ENCODE data around the gene GNAT2. TPM values are rescaled to one million over a fixed set of nuclear protein-coding genes. Genes with fewer than 3 reads are reported as not detected.

The GNAT2 gene
- total RNA-seq, 4 donors from 2014 or later: not detected

- WGBS, 2 donors: 72 to 85% methylated on average over 2 of the region's 2 CpGs
- no peak overlapping the region for H3K4me3 ChIP-seq (ENCODE audit: low read depth, poor library complexity, severe bottlenecking)
- TF ChIP-seq POLR2A (IDR thresholded peaks at IDR 0.05) (no peak), CTCF (IDR thresholded peaks at IDR 0.05) (no peak)
- DNase-seq (ENCODE audit: low spot score in 2 of 2): no peak
- intact Hi-C loops (cut with DNase I; ENCODE audit: low total_unique reads): no loop called here
Measured at GRCh38 chr1:109556563-109556962, 62.9 kb downstream of the GNAT2 start.

MicroRNAs within 50 kb of the gene (microRNA counts, 767-probe panel; counts per million panel counts)
- microRNA hsa-miR-197-3p: 0 to 358 counts per million in 2 donors

Other genes starting within 250 kb of the GNAT2 start
- 10 to 100 TPM; 29.8 to 53.1 (median 39.5) TPM for gene SORT1, start 221.7 kb downstream of the GNAT2 start, total RNA-seq
- gene PSMA5, start 193.2 kb downstream of the GNAT2 start, total RNA-seq: 10 to 100 TPM; 24.6 to 46.6 (median 30.2) TPM
- 1 to 10 TPM in 1 of 4 donors, under 1 TPM in 2, not detected in 1; 0.27 to 1.8 (median 0.38) TPM for gene SYPL2, start 153.1 kb downstream of the GNAT2 start, total RNA-seq
- gene ATXN7L2, start 135.7 kb downstream of the GNAT2 start, total RNA-seq: 1 to 10 TPM; 4.3 to 7.8 (median 4.8) TPM
- gene CYB561D1, start 125.5 kb downstream of the GNAT2 start, total RNA-seq: 10 to 100 TPM; 11.3 to 22.7 (median 17.8) TPM
- gene AMIGO1, start 109.9 kb downstream of the GNAT2 start, total RNA-seq: 1 to 10 TPM; 3.9 to 7.9 (median 5.4) TPM
- gene GPR61, start 79.7 kb downstream of the GNAT2 start, total RNA-seq: 1 to 10 TPM in 1 of 4 donors, not detected in 3; 1.0 TPM
- 10 to 100 TPM in 3 of 4 donors, 1 to 10 TPM in 1; 8.5 to 13.2 (median 10.7) TPM for gene GNAI3, start 71.0 kb downstream of the GNAT2 start, total RNA-seq
- gene AMPD2, start 221 bp upstream of the GNAT2 start, total RNA-seq: 10 to 100 TPM; 30.9 to 62.1 (median 40.7) TPM
- 10 to 100 TPM; 13.4 to 23.3 (median 19.1) TPM for gene GSTM4, start 36.5 kb upstream of the GNAT2 start, total RNA-seq
- 100 to 1,000 TPM in 1 of 4 donors, 10 to 100 TPM in 3; 48.1 to 183 (median 57.2) TPM for gene GSTM2, start 48.4 kb upstream of the GNAT2 start, total RNA-seq
- gene GSTM1, start 68.2 kb upstream of the GNAT2 start, total RNA-seq: 10 to 100 TPM in 2 of 4 donors, not detected in 2; 26.1 to 60.4 TPM
- 1 to 10 TPM in 3 of 4 donors, under 1 TPM in 1; 0.23 to 2.2 (median 1.5) TPM for gene GSTM5, start 92.6 kb upstream of the GNAT2 start, total RNA-seq
- gene GSTM3, start 121.4 kb upstream of the GNAT2 start, total RNA-seq: 100 to 1,000 TPM in 3 of 4 donors, 10 to 100 TPM in 1; 68.7 to 213 (median 137) TPM
- not detected for gene EPS8L3, start 144.3 kb upstream of the GNAT2 start, total RNA-seq

Data from lower leg skin (tissue), 4 donors.